SK-N-SH treated with all-trans-retinoic acid at 6 μM for 48 hours (cell line): Measurements from ENCODE around the gene DET1.
"Not testable (repeated sequence)": the region's sequence is repeated elsewhere in the genome, so short reads cannot be mapped to it uniquely, and the experiment has no call there.

Experiments used
- ATAC-seq: fragments of 200-7000 bp; cut with Tn5 transposase; 3 replicates; pipeline ENCODE4 v1.9.1; 2020; ENCODE audit warnings: mild to moderate bottlenecking, moderate library complexity
- BACH2 ChIP-seq: fragments of 250-450 bp; sonication (Bioruptor Pico); IDR thresholded peaks from 2 replicates; pipeline ENCODE4 v1.9.0; 2021; ENCODE audit warnings: mild to moderate bottlenecking, borderline replicate concordance
- CREB5 ChIP-seq: fragments of 250-450 bp; sonication (Bioruptor Pico); IDR thresholded peaks from 2 replicates; pipeline ENCODE4 v1.5.1; 2020; ENCODE audit warnings: low read depth, mild to moderate bottlenecking, moderate library complexity
- CSRNP3 ChIP-seq: fragments of 250-450 bp; sonication (Bioruptor Pico); IDR thresholded peaks from 2 replicates; pipeline ENCODE4 v1.5.1; 2021; ENCODE audit warnings: mild to moderate bottlenecking, moderate library complexity
- GLIS3 ChIP-seq: fragments of 250-450 bp; sonication (Bioruptor Pico); IDR thresholded peaks from 2 replicates; pipeline ENCODE4 v1.5.0; 2020; ENCODE audit warnings: mild to moderate bottlenecking, moderate library complexity
- ISL1 ChIP-seq: fragments of 250-450 bp; sonication (Bioruptor Pico); IDR thresholded peaks from 2 replicates; pipeline ENCODE4 v2.1.2; 2022; ENCODE audit warnings: mild to moderate bottlenecking, moderate library complexity
- OSR1 ChIP-seq: fragments of 250-450 bp; sonication (Bioruptor Pico); IDR thresholded peaks from 2 replicates; pipeline ENCODE4 v1.8.0; 2022; ENCODE audit warnings: moderate library complexity, mild to moderate bottlenecking, inconsistent platforms
- PPARA ChIP-seq: fragments of 250-450 bp; sonication (Bioruptor Pico); IDR thresholded peaks from 2 replicates; pipeline ENCODE4 v1.5.0; 2020; ENCODE audit warnings: mild to moderate bottlenecking, borderline replicate concordance
- RARB ChIP-seq: fragments of 250-450 bp; sonication (Bioruptor Pico); IDR thresholded peaks from 2 replicates; pipeline ENCODE4 v1.8.0; 2021; ENCODE audit warnings: mild to moderate bottlenecking, moderate library complexity
- TCF4 ChIP-seq: fragments of 250-450 bp; sonication (Bioruptor Pico); IDR thresholded peaks from 2 replicates; pipeline ENCODE4 v1.8.0; 2021; ENCODE audit warnings: mild to moderate bottlenecking, moderate library complexity, borderline replicate concordance
- TOX ChIP-seq: fragments of 250-450 bp; sonication (Bioruptor Pico); IDR thresholded peaks from 2 replicates; pipeline ENCODE4 v1.8.0; 2021; ENCODE audit warnings: mild to moderate bottlenecking, moderate library complexity, borderline replicate concordance
- ZC3H10 ChIP-seq: fragments of 250-450 bp; sonication (Bioruptor Pico); IDR thresholded peaks from 2 replicates; pipeline ENCODE4 v1.5.1; 2021; ENCODE audit warnings: mild to moderate bottlenecking, moderate library complexity
- ZFP3 ChIP-seq: fragments of 250-450 bp; sonication (Bioruptor Pico); IDR thresholded peaks from 2 replicates; pipeline ENCODE4 v1.5.0; 2020; ENCODE audit warnings: mild to moderate bottlenecking, moderate library complexity
- ZFP30 ChIP-seq: fragments of 450-650 bp; formaldehyde crosslinking; IDR thresholded peaks from 2 replicates; pipeline ENCODE4 v1.5.0; 2022; ENCODE audit warnings: mild to moderate bottlenecking, moderate library complexity
- ZNF70 ChIP-seq: fragments of 450-650 bp; formaldehyde crosslinking; IDR thresholded peaks from 2 replicates; pipeline ENCODE4 v1.5.0; 2020; ENCODE audit warnings: mild to moderate bottlenecking, moderate library complexity
- ZNF8 ChIP-seq: fragments of 450-650 bp; formaldehyde crosslinking; IDR thresholded peaks from 2 replicates; pipeline ENCODE4 v1.5.0; 2020; ENCODE audit warnings: mild to moderate bottlenecking, moderate library complexity
- TF ChIP-seq, protein P1 (sequence below): fragments of 250-450 bp; sonication (Bioruptor Pico); IDR thresholded peaks from 2 replicates; pipeline ENCODE4 v1.8.0; 2021; ENCODE audit warnings: low read depth, mild to moderate bottlenecking, moderate library complexity, borderline replicate concordance

Gene DET1

DNA sequence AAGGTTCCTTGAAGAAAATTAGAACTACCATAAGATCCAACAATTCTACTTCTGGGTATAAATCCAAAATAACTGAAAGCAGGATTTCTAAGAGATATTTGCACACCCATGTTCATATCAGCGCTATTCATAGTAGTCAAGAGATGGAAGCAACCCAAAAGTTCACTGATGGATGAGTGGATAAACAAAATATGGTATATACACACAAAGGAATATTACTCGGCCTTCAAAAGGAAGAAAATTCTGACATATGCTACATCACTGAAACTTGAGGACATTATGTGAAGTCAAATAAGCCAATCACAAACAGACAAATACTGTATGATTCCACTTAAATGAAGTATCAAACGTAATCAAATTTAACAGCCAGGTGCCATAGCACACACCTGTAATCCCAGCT, 13.1 kb downstream of the DET1 start:
- no peak for ATAC-seq
- no peak for TF ChIP-seq ZNF8 (CRISPR knock-in tag)
- no peak for TF ChIP-seq TCF4 (CRISPR knock-in tag)
- TF ChIP-seq ZC3H10 (CRISPR knock-in tag): no peak
- no peak for TF ChIP-seq GLIS3 (CRISPR knock-in tag)
- TF ChIP-seq ZNF70 (CRISPR knock-in tag): no peak
- no peak for TF ChIP-seq CSRNP3 (CRISPR knock-in tag)
- TF ChIP-seq RARB (CRISPR knock-in tag): no peak
- no peak for TF ChIP-seq TOX (CRISPR knock-in tag)
- TF ChIP-seq PPARA (CRISPR knock-in tag): no peak
- TF ChIP-seq ZFP30 (CRISPR knock-in tag): no peak

DNA sequence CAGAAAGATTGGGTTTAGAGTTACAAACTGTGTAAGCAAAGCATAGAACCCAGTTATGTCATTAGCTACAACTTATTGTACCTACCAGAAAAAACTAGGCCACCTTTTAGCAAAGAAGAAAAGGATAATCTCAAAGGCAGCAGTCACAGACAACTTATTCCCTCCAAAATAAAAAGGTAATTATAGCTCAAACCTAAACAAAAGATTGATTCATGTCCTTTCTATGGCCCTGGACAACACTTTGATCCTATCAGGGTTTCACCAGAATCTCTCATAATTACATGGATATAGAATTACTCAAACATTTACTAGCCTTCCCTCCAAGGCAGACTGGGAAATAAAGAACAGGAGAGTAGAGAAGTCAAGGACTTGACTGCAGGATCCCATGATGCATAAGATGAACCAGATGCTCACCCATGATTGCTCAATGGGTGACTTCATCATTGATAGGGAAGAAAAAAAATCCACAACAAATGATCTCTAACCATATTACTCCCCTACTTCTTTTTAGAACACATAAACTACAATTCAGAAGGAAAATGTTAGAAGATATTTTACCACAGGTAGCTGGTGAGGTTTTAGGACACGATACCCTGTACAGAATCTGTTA, 17.4 kb downstream of the DET1 start:
- no peak for TF ChIP-seq ZFP30 (CRISPR knock-in tag)
- ATAC-seq: no peak

GRCh38 chr15:88526247-88526879, 20.1 kb downstream of the DET1 start:
- TF ChIP-seq ISL1 (CRISPR knock-in tag) (peak; percentile 68), ZNF8 (CRISPR knock-in tag) (no peak)
- TF ChIP-seq, all 23 proteins: peak for 1
- ATAC-seq: no peak

DNA sequence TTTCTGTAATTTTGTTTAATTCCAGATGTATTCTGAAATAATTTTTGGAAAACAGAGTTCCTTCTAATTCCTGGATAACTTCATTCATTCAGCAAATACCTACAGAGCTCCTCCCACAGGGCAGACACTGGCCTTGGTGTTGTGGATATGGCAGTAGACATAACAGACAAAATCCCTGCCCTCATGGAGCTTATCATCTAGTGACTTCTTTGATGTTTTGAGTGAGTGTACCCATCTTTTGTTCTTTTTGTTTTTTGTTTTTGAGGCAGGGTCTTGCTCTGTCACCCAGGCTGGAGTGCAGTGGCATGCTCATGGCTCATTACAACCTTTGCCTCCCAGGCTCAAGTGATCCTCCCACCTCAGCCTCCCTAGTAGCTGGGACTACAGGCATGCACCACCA, 21.1 kb downstream of the DET1 start:
- no peak for ATAC-seq

DNA sequence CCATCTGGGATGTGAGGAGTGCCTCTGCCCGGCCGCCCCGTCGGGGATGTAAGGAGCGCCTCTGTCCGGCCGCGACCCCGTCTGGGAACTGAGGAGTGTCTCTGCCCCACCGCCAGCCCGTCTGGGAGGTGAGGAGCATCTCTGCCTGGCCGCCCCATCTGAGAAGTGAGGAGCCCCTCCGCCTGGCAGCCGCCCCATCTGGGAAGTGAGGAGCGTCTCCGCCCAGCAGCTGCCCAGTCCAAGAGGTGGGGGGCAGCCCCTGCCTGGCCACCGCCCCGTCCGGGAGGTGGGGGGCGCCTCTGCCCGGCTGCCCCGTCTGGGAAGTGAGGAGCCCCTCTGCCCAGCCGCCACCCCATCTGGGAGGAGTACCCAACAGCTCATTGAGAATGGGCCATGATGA, 22.4 kb downstream of the DET1 start:
- not testable (repeated sequence) for ATAC-seq

More for the DNA sequence above, 21.1 kb downstream of the DET1 start:
- no peak for TF ChIP-seq OSR1 (CRISPR knock-in tag)
- TF ChIP-seq CREB5: no peak

GRCh38 chr15:88518903-88519302, 27.6 kb downstream of the DET1 start:
- ATAC-seq: no peak
- TF ChIP-seq, protein P1, sequence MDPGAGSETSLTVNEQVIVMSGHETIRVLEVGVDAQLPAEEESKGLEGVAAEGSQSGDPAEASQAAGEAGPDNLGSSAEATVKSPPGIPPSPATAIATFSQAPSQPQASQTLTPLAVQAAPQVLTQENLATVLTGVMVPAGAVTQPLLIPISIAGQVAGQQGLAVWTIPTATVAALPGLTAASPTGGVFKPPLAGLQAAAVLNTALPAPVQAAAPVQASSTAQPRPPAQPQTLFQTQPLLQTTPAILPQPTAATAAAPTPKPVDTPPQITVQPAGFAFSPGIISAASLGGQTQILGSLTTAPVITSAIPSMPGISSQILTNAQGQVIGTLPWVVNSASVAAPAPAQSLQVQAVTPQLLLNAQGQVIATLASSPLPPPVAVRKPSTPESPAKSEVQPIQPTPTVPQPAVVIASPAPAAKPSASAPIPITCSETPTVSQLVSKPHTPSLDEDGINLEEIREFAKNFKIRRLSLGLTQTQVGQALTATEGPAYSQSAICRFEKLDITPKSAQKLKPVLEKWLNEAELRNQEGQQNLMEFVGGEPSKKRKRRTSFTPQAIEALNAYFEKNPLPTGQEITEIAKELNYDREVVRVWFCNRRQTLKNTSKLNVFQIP (CRISPR knock-in tag): no peak
- no peak for TF ChIP-seq BACH2 (CRISPR knock-in tag)
- TF ChIP-seq ISL1 (CRISPR knock-in tag): no peak
- TF ChIP-seq ZFP3: no peak
- no peak for TF ChIP-seq CREB5
- no peak for TF ChIP-seq PPARA (CRISPR knock-in tag)
- no peak for TF ChIP-seq RARB (CRISPR knock-in tag)
- no peak for TF ChIP-seq ZNF8 (CRISPR knock-in tag)

GRCh38 chr15:88513195-88513594, 33.3 kb downstream of the DET1 start:
- ATAC-seq: peak; percentile 55; the same call in 2 of the 3 replicates
- TF ChIP-seq ZC3H10 (CRISPR knock-in tag) (no peak), ZNF70 (CRISPR knock-in tag) (no peak), CSRNP3 (CRISPR knock-in tag) (no peak), TCF4 (CRISPR knock-in tag) (no peak), OSR1 (CRISPR knock-in tag) (no peak), ZFP3 (no peak)
